Measurements from ENCODE around the gene MATR3. TPM values are rescaled to one million over a fixed set of nuclear protein-coding genes. Genes with fewer than 3 reads are reported as not detected.

MATR3 gene
- polyA plus RNA-seq, 1 donor (not counting 4 experiments of a cell fraction or from before 2014, with no cell fraction given), result 122 TPM

- H3K9ac ChIP-seq (ENCODE audit: control insufficient read depth, extremely low read depth, insufficient read depth, low read length), result no peak overlapping the region
- peaks cover 2% of the 10 kb centered on the region for H4K20me1 ChIP-seq (ENCODE audit: control insufficient read depth, extremely low read depth, insufficient read depth, low read length)
- dilution Hi-C loops (cut with MboI; ENCODE audit: extremely low pct_ligation_motif_present, low sequenced_read_pairs), result no loop called here
- peaks cover 7 to 34% of the 10 kb centered on the region in 2 experiments for H3K36me3 ChIP-seq (ENCODE audit: control insufficient read depth in 2 of 2, extremely low read depth in 1 of 2, insufficient read depth in 2 of 2, low read length in 2 of 2)
- no peak overlapping the region for H2AFZ ChIP-seq (ENCODE audit: control insufficient read depth, low read length)
- no peaks in the 10 kb centered on the region for H3K9me3 ChIP-seq (ENCODE audit: control insufficient read depth, low read depth, low read length)
- H3K27me3 ChIP-seq (ENCODE audit: control insufficient read depth, extremely low read depth, insufficient read depth, low read length), result no peaks in the 10 kb centered on the region
- no peak overlapping the region for H3K4me3 ChIP-seq (ENCODE audit: control insufficient read depth in 2 of 3, extremely low read depth in 1 of 3, insufficient read depth in 2 of 3, low read depth in 1 of 3, low read length in 3 of 3)
- TF ChIP-seq EZH2 (IDR thresholded peaks at IDR 0.05; ENCODE audit: low read length), result no peak
- no peak for TF ChIP-seq CTCF (optimal IDR thresholded peaks at IDR 0.05 in 1 of 3, IDR thresholded peaks at IDR 0.05 in 1 of 3, conservative IDR thresholded peaks at IDR 0.05 in 1 of 3; ENCODE audit: extremely low read depth in 1 of 3, insufficient read depth in 2 of 3, low read length in 3 of 3)
- peaks cover 76% of the 10 kb centered on the region for H3K79me2 ChIP-seq (ENCODE audit: control insufficient read depth, insufficient read depth, low read length)
- peaks cover 8% of the 10 kb centered on the region for H3K4me1 ChIP-seq (ENCODE audit: control insufficient read depth, extremely low read depth, insufficient read depth, low read length)
- no peaks in the 10 kb centered on the region for H3K9me1 ChIP-seq (ENCODE audit: control insufficient read depth, extremely low read depth, insufficient read depth, low read length)
- FAIRE-seq (no peak), DNase-seq (ENCODE audit: low read depth, low spot score) (no peak)
- no peak overlapping the region for H3K27ac ChIP-seq (ENCODE audit: control insufficient read depth, insufficient read depth, low read length)
- no peak overlapping the region for H3K4me2 ChIP-seq (ENCODE audit: control insufficient read depth, extremely low read depth, insufficient read depth, low read depth, low read length)
Measured at GRCh38 chr5:139315056-139315615, 21.6 kb downstream of the MATR3 start.

- DNase-seq (ENCODE audit: low read depth, low spot score) (no peak), FAIRE-seq (no peak)
- H3K36me3 ChIP-seq (ENCODE audit: control insufficient read depth in 2 of 2, extremely low read depth in 1 of 2, insufficient read depth in 2 of 2, low read length in 2 of 2), result peaks cover 0 to 4% of the 10 kb centered on the region in 2 experiments
- H2AFZ ChIP-seq (ENCODE audit: control insufficient read depth, low read length), result no peak overlapping the region
- no peaks in the 10 kb centered on the region for H3K9me3 ChIP-seq (ENCODE audit: control insufficient read depth, low read depth, low read length)
- H3K27ac ChIP-seq (ENCODE audit: control insufficient read depth, insufficient read depth, low read length), result no peak overlapping the region
- H3K9me1 ChIP-seq (ENCODE audit: control insufficient read depth, extremely low read depth, insufficient read depth, low read length), result no peaks in the 10 kb centered on the region
- TF ChIP-seq EZH2 (IDR thresholded peaks at IDR 0.05; ENCODE audit: low read length) (no peak), CTCF (optimal IDR thresholded peaks at IDR 0.05 in 1 of 3, IDR thresholded peaks at IDR 0.05 in 1 of 3, conservative IDR thresholded peaks at IDR 0.05 in 1 of 3; ENCODE audit: extremely low read depth in 1 of 3, insufficient read depth in 2 of 3, low read length in 3 of 3) (no peak)
- no peaks in the 10 kb centered on the region for H4K20me1 ChIP-seq (ENCODE audit: control insufficient read depth, extremely low read depth, insufficient read depth, low read length)
- H3K4me1 ChIP-seq (ENCODE audit: control insufficient read depth, extremely low read depth, insufficient read depth, low read length), result no peaks in the 10 kb centered on the region
- no peak overlapping the region for H3K9ac ChIP-seq (ENCODE audit: control insufficient read depth, extremely low read depth, insufficient read depth, low read length)
- H3K4me3 ChIP-seq (ENCODE audit: control insufficient read depth in 2 of 3, extremely low read depth in 1 of 3, insufficient read depth in 2 of 3, low read depth in 1 of 3, low read length in 3 of 3), result no peak overlapping the region
- no peaks in the 10 kb centered on the region for H3K27me3 ChIP-seq (ENCODE audit: control insufficient read depth, extremely low read depth, insufficient read depth, low read length)
- H3K4me2 ChIP-seq (ENCODE audit: control insufficient read depth, extremely low read depth, insufficient read depth, low read depth, low read length), result no peak overlapping the region
- no peaks in the 10 kb centered on the region for H3K79me2 ChIP-seq (ENCODE audit: control insufficient read depth, insufficient read depth, low read length)
- dilution Hi-C loops (cut with MboI; ENCODE audit: extremely low pct_ligation_motif_present, low sequenced_read_pairs), result no loop called here
Measured at GRCh38 chr5:139335811-139336210, 42.3 kb downstream of the MATR3 start.
